ENCODE measurements around the gene USP22.
"Not testable (repeated sequence)": the region's sequence is repeated elsewhere in the genome, so short reads cannot be mapped to it uniquely, and the experiment has no call there.

Gene USP22

DNA sequence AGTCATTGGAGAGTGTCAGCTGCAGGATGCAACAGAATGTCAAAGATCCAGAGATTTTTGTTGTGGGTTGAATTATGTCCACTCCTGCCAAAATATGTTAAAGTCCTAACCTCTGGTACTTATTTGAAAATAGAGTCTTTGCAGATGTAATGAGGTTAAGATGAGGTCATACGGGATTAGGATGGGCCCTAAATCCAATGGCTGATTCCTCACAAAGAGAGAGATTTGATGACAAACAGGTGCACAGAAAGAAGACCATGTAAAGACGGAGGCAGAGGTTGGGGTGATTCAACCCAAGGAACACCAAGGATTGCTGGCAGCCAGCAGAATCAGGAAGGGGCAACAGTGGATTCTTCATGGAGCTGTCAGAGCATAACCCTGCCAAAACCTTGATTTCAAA is 34.5 kb upstream of the USP22 start:
- Histone ChIP-seq H3K4me3 (ENCODE audit: insufficient read depth, low read depth, low read length) (no peak overlapping the region), H3K4me1 (ENCODE audit: control insufficient read depth, insufficient read depth, low read length) (peaks cover 5% of the 10 kb centered on the region), H3K27ac (ENCODE audit: insufficient read depth, low read depth, low read length, poor library complexity, severe bottlenecking) (no peak overlapping the region), H3K36me3 (ENCODE audit: control insufficient read depth, insufficient read depth, low read length) (no peaks in the 10 kb centered on the region), H3K9me3 (ENCODE audit: control insufficient read depth, low read length) (no peaks in the 10 kb centered on the region), H3K27me3 (ENCODE audit: control insufficient read depth, insufficient read depth, low read length, poor library complexity, severe bottlenecking) (no peaks in the 10 kb centered on the region)
- WGBS, 2 experiments, result 89 to 95% methylated on average over 2 of the region's 2 CpGs

DNA sequence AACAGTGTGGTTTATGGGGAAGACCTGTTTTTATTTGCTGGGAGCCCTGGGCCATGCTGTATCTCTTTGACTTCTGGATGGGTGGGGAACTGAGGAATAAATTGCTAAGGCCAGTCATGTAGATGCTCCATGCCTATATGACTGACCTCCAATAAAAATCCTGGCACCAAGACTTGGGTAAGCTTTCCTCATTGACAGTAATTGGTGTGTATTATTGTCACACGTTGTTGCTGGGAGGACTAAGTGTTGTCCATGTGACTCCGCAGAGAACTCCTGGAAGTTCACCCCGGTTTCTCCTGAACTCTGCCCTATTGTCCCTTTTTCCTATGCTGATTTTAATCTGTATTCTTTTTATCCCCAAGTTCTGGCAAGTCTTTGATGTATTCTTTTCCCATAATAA is 33.4 kb upstream of the USP22 start:
- H3K27me3 ChIP-seq (ENCODE audit: control insufficient read depth, insufficient read depth, low read length, poor library complexity, severe bottlenecking), result no peaks in the 10 kb centered on the region
- H3K4me3 ChIP-seq (ENCODE audit: insufficient read depth, low read depth, low read length), result no peak overlapping the region
- 94% methylated on average over 3 of the region's 3 CpGs for WGBS, 2 experiments
- H3K27ac ChIP-seq (ENCODE audit: insufficient read depth, low read depth, low read length, poor library complexity, severe bottlenecking), result no peak overlapping the region
- no peaks in the 10 kb centered on the region for H3K36me3 ChIP-seq (ENCODE audit: control insufficient read depth, insufficient read depth, low read length)
- H3K4me1 ChIP-seq (ENCODE audit: control insufficient read depth, insufficient read depth, low read length), result peaks cover 5% of the 10 kb centered on the region
- no peaks in the 10 kb centered on the region for H3K9me3 ChIP-seq (ENCODE audit: control insufficient read depth, low read length)

DNA sequence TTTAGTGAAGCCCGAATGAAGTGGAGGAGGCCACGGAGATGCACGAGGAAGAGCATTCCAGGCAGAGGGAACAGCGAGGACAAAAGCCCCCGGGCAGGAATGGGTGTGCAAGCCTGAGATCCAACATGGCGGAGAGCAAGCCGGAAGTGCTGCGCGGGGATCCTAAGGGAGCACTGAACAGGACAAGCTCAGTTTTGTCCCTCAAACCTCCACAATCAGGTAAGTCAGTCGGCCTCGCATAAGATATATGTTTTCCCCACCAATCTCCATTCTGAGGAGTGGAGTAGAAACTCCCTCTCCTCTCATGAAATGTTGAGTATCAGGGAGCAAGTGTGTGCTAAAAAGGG is 32.9 kb upstream of the USP22 start:
- H3K4me1 ChIP-seq (ENCODE audit: control insufficient read depth, insufficient read depth, low read length), result peaks cover 5% of the 10 kb centered on the region
- no peaks in the 10 kb centered on the region for H3K36me3 ChIP-seq (ENCODE audit: control insufficient read depth, insufficient read depth, low read length)
- H3K4me3 ChIP-seq (ENCODE audit: insufficient read depth, low read depth, low read length), result no peak overlapping the region
- H3K27me3 ChIP-seq (ENCODE audit: control insufficient read depth, insufficient read depth, low read length, poor library complexity, severe bottlenecking), result no peaks in the 10 kb centered on the region
- no peak overlapping the region for H3K27ac ChIP-seq (ENCODE audit: insufficient read depth, low read depth, low read length, poor library complexity, severe bottlenecking)
- WGBS, 2 experiments, result 96% methylated on average over 11 of the region's 11 CpGs
- H3K9me3 ChIP-seq (ENCODE audit: control insufficient read depth, low read length), result no peaks in the 10 kb centered on the region

DNA sequence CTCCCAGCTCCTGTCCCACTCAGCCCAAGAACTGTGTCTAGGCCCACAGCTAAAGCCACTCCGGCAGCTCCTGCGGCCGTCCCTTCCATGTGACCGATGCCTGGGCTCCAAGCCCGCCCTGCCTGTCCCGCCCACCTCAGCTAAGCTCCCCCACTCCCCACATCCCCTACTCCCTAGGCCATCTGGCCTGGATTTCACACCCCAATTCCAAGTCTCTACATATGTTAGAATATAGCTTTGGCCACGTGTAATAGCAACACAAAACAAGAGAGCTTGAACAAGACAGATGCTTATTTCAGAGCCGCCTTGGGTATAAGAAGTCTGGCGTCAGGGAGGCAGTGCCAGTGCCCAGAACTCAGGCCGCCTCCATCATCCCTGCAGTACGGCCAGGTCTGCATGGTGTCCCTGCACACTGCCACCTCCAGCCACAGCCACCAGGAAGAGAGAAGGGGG is 30.0 kb upstream of the USP22 start:
- no peaks in the 10 kb centered on the region for H3K36me3 ChIP-seq (ENCODE audit: control insufficient read depth, insufficient read depth, low read length)
- no peaks in the 10 kb centered on the region for H3K9me3 ChIP-seq (ENCODE audit: control insufficient read depth, low read length)
- no peak overlapping the region for H3K4me3 ChIP-seq (ENCODE audit: insufficient read depth, low read depth, low read length)
- no peaks in the 10 kb centered on the region for H3K27me3 ChIP-seq (ENCODE audit: control insufficient read depth, insufficient read depth, low read length, poor library complexity, severe bottlenecking)
- H3K4me1 ChIP-seq (ENCODE audit: control insufficient read depth, insufficient read depth, low read length), result peaks cover 5% of the 10 kb centered on the region
- no peak overlapping the region for H3K27ac ChIP-seq (ENCODE audit: insufficient read depth, low read depth, low read length, poor library complexity, severe bottlenecking)
- WGBS, 2 experiments, result 78 to 80% methylated on average over 11 of the region's 11 CpGs

DNA sequence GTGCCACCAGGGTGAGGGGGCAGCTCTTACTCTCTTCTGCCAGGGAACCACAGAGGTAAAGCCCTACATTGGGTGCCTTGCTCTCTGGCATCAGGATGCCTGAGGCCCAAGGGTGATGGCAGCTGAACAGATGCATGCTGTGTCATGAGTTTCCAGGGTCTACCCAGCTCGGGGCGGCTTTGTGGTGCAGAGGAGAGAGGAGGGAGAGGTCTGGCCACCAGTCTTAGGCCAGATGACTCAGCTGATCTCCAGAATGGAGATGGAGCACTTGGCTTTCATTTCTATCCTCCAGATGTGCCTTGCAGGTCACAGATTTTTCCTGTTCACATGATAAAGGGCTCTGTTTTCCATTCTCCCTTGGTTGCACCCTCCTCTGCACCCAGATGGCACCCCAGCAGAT is 23.6 kb upstream of the USP22 start:
- Histone ChIP-seq H3K36me3 (ENCODE audit: control insufficient read depth, insufficient read depth, low read length) (no peaks in the 10 kb centered on the region), H3K27ac (ENCODE audit: insufficient read depth, low read depth, low read length, poor library complexity, severe bottlenecking) (no peak overlapping the region), H3K27me3 (ENCODE audit: control insufficient read depth, insufficient read depth, low read length, poor library complexity, severe bottlenecking) (no peaks in the 10 kb centered on the region), H3K4me3 (ENCODE audit: insufficient read depth, low read depth, low read length) (no peak overlapping the region), H3K9me3 (ENCODE audit: control insufficient read depth, low read length) (no peaks in the 10 kb centered on the region), H3K4me1 (ENCODE audit: control insufficient read depth, insufficient read depth, low read length) (no peaks in the 10 kb centered on the region)
- 85 to 86% methylated on average over 2 of the region's 2 CpGs for WGBS, 2 experiments

DNA sequence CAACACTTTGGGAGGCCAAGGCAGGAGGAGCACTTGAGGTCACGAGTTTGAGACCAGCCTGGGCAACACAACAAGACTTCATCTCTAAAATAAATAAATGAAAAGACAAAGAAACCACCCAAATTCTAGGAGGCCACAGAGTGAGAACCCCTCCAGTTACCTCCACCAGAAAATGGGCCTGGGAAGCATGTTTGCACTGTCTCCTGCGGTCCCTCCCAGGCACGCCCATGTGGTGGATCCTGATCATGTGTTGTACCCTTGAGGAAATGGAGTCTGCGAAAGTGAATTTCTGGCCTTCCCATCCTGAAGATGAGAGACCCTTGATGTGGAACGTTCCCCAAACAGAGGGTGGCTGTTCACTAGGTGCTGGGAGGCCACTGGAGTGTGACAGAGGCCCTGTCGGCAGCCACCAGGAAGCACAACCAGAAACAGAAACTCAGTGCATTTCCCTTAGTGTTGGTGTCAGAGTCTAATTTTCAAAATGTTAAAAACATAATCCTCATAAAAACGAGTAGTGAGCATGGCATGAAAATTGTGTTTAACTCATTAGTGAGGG is 19.2 kb upstream of the USP22 start:
- H3K4me1 ChIP-seq (ENCODE audit: control insufficient read depth, insufficient read depth, low read length), result no peaks in the 10 kb centered on the region
- WGBS, 2 experiments, result 89 to 93% methylated on average over 7 of the region's 7 CpGs
- H3K27me3 ChIP-seq (ENCODE audit: control insufficient read depth, insufficient read depth, low read length, poor library complexity, severe bottlenecking), result no peaks in the 10 kb centered on the region
- no peaks in the 10 kb centered on the region for H3K36me3 ChIP-seq (ENCODE audit: control insufficient read depth, insufficient read depth, low read length)
- no peak overlapping the region for H3K27ac ChIP-seq (ENCODE audit: insufficient read depth, low read depth, low read length, poor library complexity, severe bottlenecking)
- no peak overlapping the region for H3K4me3 ChIP-seq (ENCODE audit: insufficient read depth, low read depth, low read length)
- no peaks in the 10 kb centered on the region for H3K9me3 ChIP-seq (ENCODE audit: control insufficient read depth, low read length)

DNA sequence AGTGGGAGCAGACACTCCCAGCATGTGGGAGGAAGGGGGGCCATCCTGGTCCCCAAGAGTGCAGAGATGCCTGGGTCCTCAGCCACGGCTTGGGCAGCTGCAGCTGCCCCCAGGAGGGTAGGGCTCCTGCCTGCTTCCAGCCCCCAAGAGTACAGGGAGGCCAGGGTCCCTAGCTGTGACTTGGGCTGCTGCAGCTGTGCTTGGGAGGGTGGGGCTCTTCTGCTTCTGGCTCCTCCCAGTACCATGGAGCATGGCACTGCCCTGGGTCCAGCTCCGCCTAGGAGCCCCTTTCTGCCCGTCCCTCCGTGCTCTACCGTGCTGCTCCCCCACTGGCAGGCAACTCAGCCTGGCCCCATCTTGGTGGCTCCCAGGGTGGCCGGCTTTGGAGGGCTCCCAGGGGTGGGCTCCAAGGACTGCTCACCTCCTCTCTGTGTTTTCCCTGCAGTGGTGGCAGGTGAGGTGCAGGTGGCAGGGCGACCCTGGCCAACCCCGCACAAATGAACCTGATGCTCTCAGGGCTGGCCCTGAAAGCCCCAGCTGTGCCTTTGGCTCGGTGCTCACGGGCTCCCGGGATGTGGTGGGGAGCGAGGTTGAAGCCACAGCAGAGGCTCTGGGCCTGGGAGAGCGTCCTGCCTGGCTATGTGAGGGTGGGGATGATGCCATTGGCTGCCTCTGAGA is 18.5 kb upstream of the USP22 start:
- Histone ChIP-seq H3K9me3 (ENCODE audit: control insufficient read depth, low read length) (no peaks in the 10 kb centered on the region), H3K4me3 (ENCODE audit: insufficient read depth, low read depth, low read length) (no peak overlapping the region), H3K27me3 (ENCODE audit: control insufficient read depth, insufficient read depth, low read length, poor library complexity, severe bottlenecking) (no peaks in the 10 kb centered on the region), H3K27ac (ENCODE audit: insufficient read depth, low read depth, low read length, poor library complexity, severe bottlenecking) (no peak overlapping the region), H3K36me3 (ENCODE audit: control insufficient read depth, insufficient read depth, low read length) (no peaks in the 10 kb centered on the region), H3K4me1 (ENCODE audit: control insufficient read depth, insufficient read depth, low read length) (no peaks in the 10 kb centered on the region)
- WGBS, 2 experiments, result 91 to 92% methylated on average over 13 of the region's 13 CpGs

DNA sequence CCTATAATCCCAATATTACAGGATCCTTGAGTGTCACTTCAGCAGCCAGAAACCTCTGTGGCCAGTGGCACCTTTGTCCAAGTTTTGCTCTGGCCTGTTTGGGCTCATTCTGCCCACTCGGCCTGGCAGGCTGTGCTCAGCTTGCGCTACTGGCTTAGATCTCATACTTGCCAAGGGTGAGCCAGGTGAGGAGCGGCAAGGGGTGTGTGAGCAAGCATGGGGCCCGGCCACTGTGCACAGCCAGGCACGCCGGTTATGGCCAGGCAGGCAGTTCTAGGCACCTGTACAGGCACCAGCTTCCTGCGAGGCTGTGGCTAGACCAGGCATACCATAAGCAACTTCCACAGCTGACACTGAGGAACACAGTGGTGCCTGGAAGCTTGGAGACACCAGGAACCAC is 16.9 kb upstream of the USP22 start:
- Histone ChIP-seq H3K36me3 (ENCODE audit: control insufficient read depth, insufficient read depth, low read length) (no peaks in the 10 kb centered on the region), H3K9me3 (ENCODE audit: control insufficient read depth, low read length) (no peaks in the 10 kb centered on the region), H3K4me3 (ENCODE audit: insufficient read depth, low read depth, low read length) (no peak overlapping the region), H3K27ac (ENCODE audit: insufficient read depth, low read depth, low read length, poor library complexity, severe bottlenecking) (no peak overlapping the region), H3K4me1 (ENCODE audit: control insufficient read depth, insufficient read depth, low read length) (no peaks in the 10 kb centered on the region), H3K27me3 (ENCODE audit: control insufficient read depth, insufficient read depth, low read length, poor library complexity, severe bottlenecking) (no peaks in the 10 kb centered on the region)
- 92% methylated on average over 7 of the region's 7 CpGs for WGBS, 2 experiments

DNA sequence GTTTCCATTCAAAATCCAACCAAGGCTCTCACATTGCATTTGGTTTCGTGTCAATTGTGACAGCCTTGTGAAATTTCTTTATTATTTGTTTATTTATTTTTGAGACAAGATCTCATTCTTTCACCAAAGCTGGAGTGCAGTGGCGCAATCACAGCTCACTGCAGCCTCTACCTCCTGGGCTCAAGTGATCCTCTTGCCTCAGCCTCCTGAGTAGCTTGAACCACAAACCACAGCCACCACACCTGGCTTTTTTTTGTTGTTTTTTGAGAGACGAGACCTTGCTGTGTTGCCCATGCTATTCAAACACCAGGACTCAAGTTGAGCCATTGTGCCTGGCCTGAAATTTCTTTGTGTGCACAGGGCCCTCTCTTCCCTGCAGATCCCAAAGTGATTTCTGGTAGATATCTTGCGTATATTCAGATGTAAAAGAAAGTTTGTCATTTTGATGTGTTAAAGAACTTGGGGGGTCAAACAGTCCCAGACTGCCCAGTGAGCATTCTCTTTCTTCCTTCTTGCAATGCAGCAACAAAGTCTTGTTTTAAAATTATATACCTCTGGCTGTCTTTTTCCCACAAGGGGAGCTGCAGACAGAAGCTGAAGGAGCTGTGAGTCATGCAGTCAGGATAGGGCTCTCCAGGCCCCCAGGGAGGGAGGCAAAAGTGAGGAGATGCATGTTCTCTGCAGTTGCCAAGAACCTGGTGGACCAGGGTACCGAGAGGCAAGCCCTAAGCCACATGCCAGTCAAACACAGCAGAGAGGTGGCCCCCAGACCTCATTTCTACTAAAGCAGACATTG is 15.5 kb upstream of the USP22 start:
- Histone ChIP-seq H3K27me3 (ENCODE audit: control insufficient read depth, insufficient read depth, low read length, poor library complexity, severe bottlenecking) (no peaks in the 10 kb centered on the region), H3K27ac (ENCODE audit: insufficient read depth, low read depth, low read length, poor library complexity, severe bottlenecking) (no peak overlapping the region), H3K36me3 (ENCODE audit: control insufficient read depth, insufficient read depth, low read length) (no peaks in the 10 kb centered on the region), H3K9me3 (ENCODE audit: control insufficient read depth, low read length) (no peaks in the 10 kb centered on the region), H3K4me1 (ENCODE audit: control insufficient read depth, insufficient read depth, low read length) (no peaks in the 10 kb centered on the region), H3K4me3 (ENCODE audit: insufficient read depth, low read depth, low read length) (no peak overlapping the region)
- 67 to 80% methylated on average over 4 to 5 of the region's 5 CpGs for WGBS, 2 experiments

DNA sequence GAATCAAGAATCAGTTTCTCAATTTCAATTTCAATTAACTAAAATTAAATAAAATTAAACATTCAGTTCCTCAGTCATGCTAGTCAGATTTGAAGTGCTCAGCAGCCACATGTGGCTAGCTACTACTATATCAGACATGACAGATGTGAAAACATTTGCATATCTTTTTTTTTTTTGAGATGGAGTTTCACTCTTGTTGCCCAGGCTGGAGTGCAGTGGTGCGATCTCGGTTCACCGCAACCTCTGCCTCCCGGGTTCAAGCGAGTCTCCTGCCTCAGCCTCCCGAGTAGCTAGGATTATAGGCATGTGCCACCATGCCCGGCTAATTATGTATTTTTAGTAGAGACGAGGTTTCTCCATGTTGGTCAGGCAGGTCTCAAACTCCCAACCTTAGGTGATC is 10.2 kb upstream of the USP22 start:
- not testable (repeated sequence) for H3K27ac ChIP-seq (ENCODE audit: insufficient read depth, low read depth, low read length, poor library complexity, severe bottlenecking); H3K9me3 ChIP-seq (ENCODE audit: control insufficient read depth, low read length); H3K4me1 ChIP-seq (ENCODE audit: control insufficient read depth, insufficient read depth, low read length); H3K4me3 ChIP-seq (ENCODE audit: insufficient read depth, low read depth, low read length); H3K27me3 ChIP-seq (ENCODE audit: control insufficient read depth, insufficient read depth, low read length, poor library complexity, severe bottlenecking); H3K36me3 ChIP-seq (ENCODE audit: control insufficient read depth, insufficient read depth, low read length)
- 94 to 96% methylated on average over 8 of the region's 8 CpGs for WGBS, 2 experiments
